Nephron progenitor cell (in vitro differentiated cells): ENCODE measurements around the gene TBCD.

ENCODE experiments used
- DNase-seq: peaks from one replicate; pipeline ENCODE4 v3.0.0; 2021
- H3K27ac Mint-ChIP-seq: 2 replicates; pipeline ENCODE4 v1.8.0; 2021; ENCODE audit warnings: mild to moderate bottlenecking, moderate library complexity, mixed read lengths
- H3K27me3 Mint-ChIP-seq: 2 replicates; pipeline ENCODE4 v1.8.0; 2021; ENCODE audit warnings: mild to moderate bottlenecking, low read depth, mixed read lengths; ENCODE audit not compliant: poor library complexity
- H3K36me3 Mint-ChIP-seq: 2 replicates; pipeline ENCODE4 v1.8.0; 2021; ENCODE audit warnings: low read depth, mixed read lengths
- H3K4me1 Mint-ChIP-seq: 2 replicates; pipeline ENCODE4 v1.8.0; 2021; ENCODE audit warnings: mixed read lengths
- H3K4me3 Mint-ChIP-seq: 2 replicates; pipeline ENCODE4 v1.8.0; 2021; ENCODE audit warnings: mild to moderate bottlenecking, moderate library complexity, mixed read lengths
- H3K9me3 Mint-ChIP-seq: 2 replicates; pipeline ENCODE4 v1.8.0; 2021; ENCODE audit warnings: mild to moderate bottlenecking, moderate library complexity, mixed read lengths
- TF ChIP-seq, protein P1 (sequence below): fragments of 200-600 bp; sonication (generic); IDR thresholded peaks from 2 replicates; pipeline ENCODE4 v1.5.0; 2021; ENCODE audit warnings: antibody characterized with exemption

TBCD gene

DNA sequence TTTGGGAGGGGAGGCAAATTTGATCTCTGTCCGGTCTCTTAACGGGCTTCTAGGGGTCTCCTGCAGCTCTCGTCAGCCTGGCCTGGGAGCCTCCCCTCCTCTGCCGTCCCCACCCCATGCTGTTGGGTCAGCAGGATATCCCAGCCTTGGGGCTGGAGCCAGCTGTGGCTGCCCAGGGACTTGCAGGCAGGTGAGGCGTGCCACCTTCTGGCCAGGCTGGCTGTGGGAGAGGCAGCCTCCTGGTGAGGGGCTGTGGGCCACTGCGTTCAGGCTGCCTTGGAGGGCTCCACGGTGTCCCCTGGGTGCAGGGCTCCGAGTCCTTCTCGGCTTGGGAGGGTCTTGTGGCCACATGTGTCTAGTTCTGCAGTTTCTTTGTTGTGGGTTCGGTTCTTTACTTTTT lies 34.6 kb downstream of the TBCD start:
- DNase-seq, result no peak
- Mint-ChIP-seq H3K27ac (peak overlapping the region; percentile 75), H3K9me3 (no peaks in the 10 kb centered on the region), H3K36me3 (peaks cover 40% of the 10 kb centered on the region), H3K27me3 (no peaks in the 10 kb centered on the region), H3K4me1 (peaks cover 44% of the 10 kb centered on the region), H3K4me3 (no peak overlapping the region)
- TF ChIP-seq, protein P1, sequence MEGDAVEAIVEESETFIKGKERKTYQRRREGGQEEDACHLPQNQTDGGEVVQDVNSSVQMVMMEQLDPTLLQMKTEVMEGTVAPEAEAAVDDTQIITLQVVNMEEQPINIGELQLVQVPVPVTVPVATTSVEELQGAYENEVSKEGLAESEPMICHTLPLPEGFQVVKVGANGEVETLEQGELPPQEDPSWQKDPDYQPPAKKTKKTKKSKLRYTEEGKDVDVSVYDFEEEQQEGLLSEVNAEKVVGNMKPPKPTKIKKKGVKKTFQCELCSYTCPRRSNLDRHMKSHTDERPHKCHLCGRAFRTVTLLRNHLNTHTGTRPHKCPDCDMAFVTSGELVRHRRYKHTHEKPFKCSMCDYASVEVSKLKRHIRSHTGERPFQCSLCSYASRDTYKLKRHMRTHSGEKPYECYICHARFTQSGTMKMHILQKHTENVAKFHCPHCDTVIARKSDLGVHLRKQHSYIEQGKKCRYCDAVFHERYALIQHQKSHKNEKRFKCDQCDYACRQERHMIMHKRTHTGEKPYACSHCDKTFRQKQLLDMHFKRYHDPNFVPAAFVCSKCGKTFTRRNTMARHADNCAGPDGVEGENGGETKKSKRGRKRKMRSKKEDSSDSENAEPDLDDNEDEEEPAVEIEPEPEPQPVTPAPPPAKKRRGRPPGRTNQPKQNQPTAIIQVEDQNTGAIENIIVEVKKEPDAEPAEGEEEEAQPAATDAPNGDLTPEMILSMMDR, result no peak

DNA sequence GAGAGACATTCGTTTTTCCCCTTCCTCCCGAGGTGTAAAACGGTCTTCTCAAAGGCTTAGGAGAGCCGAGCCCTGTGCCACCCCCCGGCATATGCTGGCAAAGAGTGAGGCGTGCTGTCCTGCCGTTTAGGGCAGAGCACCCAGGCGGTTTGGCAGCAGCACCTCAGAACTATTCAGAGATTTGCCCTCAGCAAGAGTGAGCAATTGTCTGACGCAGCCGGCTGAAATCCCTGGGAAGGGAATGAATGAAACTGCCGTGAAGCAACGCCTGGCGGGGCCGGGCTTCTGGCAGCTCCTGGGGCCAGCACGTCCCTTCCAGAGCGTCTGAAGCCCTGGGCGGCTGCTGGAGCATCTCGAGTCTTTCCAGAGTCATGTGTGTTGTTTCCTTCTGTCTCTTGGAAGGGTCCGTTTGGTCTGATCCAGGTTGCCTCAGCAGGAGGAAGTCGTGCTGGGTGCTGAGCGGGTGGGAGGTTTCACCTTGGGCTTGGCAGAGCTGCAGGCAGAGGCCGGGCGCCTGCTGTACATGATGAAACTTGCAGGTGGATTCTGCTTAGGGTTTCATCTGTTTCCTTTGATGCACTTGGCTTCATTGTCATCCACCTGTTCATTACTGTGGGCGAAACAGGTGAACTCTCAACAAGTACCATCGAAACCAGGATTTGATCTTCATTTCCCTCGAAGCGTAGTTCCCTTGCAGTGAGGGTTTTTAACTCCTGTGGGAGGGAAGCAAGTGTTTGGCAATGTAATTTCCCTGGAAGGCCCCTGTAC lies 35.4 kb downstream of the TBCD start:
- Mint-ChIP-seq H3K36me3 (peaks cover 44% of the 10 kb centered on the region), H3K4me1 (peaks cover 40% of the 10 kb centered on the region), H3K9me3 (no peaks in the 10 kb centered on the region), H3K27ac (peak overlapping the region; percentile 22), H3K27me3 (no peaks in the 10 kb centered on the region), H3K4me3 (no peak overlapping the region)
- TF ChIP-seq, protein P1, result no peak
- no peak for DNase-seq

DNA sequence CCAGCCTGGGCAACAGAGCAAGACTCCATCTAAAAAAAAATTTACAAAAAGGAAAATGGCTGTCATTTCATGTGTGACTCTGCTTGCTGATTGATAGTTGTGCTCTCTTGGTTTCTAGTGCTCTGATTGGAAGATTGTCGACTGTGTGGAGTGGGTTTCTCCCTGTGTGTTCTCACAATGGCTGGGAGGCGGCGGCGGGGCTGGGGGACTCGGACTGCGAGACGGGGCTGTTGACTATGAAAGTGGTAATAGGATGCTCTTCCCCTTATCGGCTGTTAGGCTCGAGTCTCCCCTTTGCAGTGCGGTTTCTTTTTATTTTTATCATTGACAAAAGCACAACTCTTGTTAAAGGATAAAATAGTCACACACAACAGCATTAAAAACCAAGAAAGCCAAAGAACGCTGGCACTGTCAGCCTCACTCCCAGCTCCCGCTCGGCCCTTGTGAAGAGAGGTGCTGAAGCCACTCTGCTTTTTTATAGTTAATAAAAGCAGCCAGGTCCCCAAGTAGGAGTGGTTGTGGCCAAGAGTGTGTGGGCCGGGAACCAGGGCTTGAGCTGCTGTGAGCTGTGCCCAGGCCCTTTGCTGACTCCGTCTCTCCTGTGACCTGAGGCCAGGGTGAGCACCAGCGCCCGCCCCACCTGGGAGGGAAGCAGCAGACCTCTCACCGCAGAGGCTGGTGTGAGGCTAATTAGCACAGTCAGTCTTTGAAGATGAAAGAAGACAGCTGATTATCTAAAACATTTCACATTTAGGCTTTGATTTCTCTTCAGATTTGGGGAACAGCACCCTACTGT lies 36.5 kb downstream of the TBCD start:
- TF ChIP-seq, protein P1, result no peak
- no peaks in the 10 kb centered on the region for H3K9me3 Mint-ChIP-seq
- no peak overlapping the region for H3K27ac Mint-ChIP-seq
- no peaks in the 10 kb centered on the region for H3K27me3 Mint-ChIP-seq
- peaks cover 39% of the 10 kb centered on the region for H3K4me1 Mint-ChIP-seq
- DNase-seq, result no peak
- peaks cover 40% of the 10 kb centered on the region for H3K36me3 Mint-ChIP-seq
- H3K4me3 Mint-ChIP-seq, result no peak overlapping the region

DNA sequence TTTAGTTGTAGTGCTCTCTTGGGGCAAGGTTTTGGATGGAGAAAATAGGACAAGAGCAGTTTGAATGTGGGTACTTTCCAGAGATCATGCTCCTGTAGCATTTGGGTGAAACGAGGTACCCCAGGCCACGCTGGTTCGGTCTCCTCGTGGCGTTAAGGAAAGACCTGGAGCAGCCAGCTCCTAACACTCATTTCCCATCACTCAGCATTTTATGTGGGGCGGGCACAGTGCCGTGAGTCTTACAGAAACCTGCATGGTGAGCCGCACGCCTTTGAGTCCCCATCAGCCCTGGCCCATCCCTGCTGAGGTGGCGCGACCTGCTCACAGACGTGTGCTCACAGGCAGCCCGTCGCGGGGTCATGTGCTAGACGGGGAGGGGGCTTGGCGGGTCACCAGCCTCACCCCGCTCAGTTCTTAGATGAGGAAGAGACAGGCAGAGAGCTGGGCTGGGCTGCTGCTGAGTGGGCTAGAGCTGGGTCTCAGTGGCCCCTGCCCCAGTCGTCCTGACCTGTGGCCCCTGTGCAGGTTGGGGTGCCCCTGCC lies 37.3 kb downstream of the TBCD start:
- Mint-ChIP-seq H3K4me3 (no peak overlapping the region), H3K9me3 (no peaks in the 10 kb centered on the region), H3K36me3 (peaks cover 35% of the 10 kb centered on the region), H3K27ac (no peak overlapping the region), H3K27me3 (no peaks in the 10 kb centered on the region), H3K4me1 (peaks cover 45% of the 10 kb centered on the region)
- TF ChIP-seq, protein P1, result no peak
- DNase-seq, result no peak

DNA sequence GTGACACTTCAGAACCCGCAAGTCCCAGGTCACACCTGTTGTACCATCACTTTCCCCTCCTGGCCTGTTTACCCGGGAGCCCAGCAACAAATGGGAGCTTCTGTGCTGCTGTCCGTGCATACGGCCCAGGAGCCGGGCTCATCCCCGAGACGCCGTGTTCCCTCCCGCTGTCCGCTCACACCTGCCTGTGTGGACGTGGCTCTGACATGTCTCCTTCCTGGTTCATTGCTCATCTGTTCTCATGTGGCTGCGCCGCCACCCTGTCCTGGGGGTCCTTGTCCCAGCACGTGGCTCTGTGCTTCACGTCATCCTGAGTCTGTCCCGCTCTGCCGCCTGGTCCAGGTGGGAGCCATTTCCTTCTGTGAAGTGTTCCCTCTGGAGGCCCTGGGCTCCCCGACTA lies 37.9 kb downstream of the TBCD start:
- Mint-ChIP-seq H3K9me3 (no peaks in the 10 kb centered on the region), H3K27ac (peak overlapping the region; percentile 91), H3K4me3 (no peak overlapping the region), H3K4me1 (peaks cover 52% of the 10 kb centered on the region), H3K27me3 (no peaks in the 10 kb centered on the region), H3K36me3 (peaks cover 30% of the 10 kb centered on the region)
- TF ChIP-seq, protein P1, result no peak
- no peak for DNase-seq
